HepG2 (cell line): ENCODE results near the gene PARP2. TPM values are rescaled to one million over a fixed set of nuclear protein-coding genes. Genes with fewer than 3 reads are reported as not detected.

ENCODE experiments used
- CHCHD3 ChIP-seq: sonication (generic); formaldehyde crosslinking; IDR thresholded peaks from 2 replicates; pipeline ENCODE4 v1.8.0; 2022; ENCODE audit warnings: mild to moderate bottlenecking, missing genetic modification reagents, moderate library complexity
- DBP ChIP-seq: sonication (generic); formaldehyde crosslinking; IDR thresholded peaks from 2 replicates; pipeline ENCODE4 v1.4.0; 2020; ENCODE audit warnings: missing genetic modification reagents; ENCODE audit errors: not compliant biosample characterization
- GABPA ChIP-seq, 2 experiments: IDR thresholded peaks; 2 replicates each; pipeline ENCODE4 v1.6.1; 2011 to 2016; ENCODE audit warnings: low read depth in 2 of 2, low read length in 1 of 2, missing biosample characterization in 1 of 2, missing genetic modification characterization in 1 of 2
- HINFP ChIP-seq: sonication (generic); formaldehyde crosslinking; IDR thresholded peaks from 2 replicates; pipeline ENCODE4 v1.4.0; 2020; ENCODE audit warnings: low read depth, mild to moderate bottlenecking, missing genetic modification reagents
- HIVEP1 ChIP-seq: sonication (generic); formaldehyde crosslinking; IDR thresholded peaks from 2 replicates; pipeline ENCODE4 v1.4.0; 2020; ENCODE audit warnings: mild to moderate bottlenecking, missing genetic modification reagents
- IKZF1 ChIP-seq: fragments of 450-650 bp; IDR thresholded peaks from 2 replicates; pipeline ENCODE4 v1.7.1; 2016
- JDP2 ChIP-seq: sonication (generic); formaldehyde crosslinking; IDR thresholded peaks from 2 replicates; pipeline ENCODE4 v1.8.1; 2022; ENCODE audit warnings: missing genetic modification reagents, borderline replicate concordance
- MATR3 ChIP-seq: sonication (generic); formaldehyde crosslinking; IDR thresholded peaks from 2 replicates; pipeline ENCODE4 v1.4.0; 2020; ENCODE audit warnings: missing genetic modification reagents
- MYC ChIP-seq: sonication (generic); formaldehyde crosslinking; IDR thresholded peaks from 2 replicates; pipeline ENCODE4 v1.9.0; 2021; ENCODE audit warnings: missing genetic modification reagents, borderline replicate concordance
- MYPOP ChIP-seq: sonication (generic); formaldehyde crosslinking; IDR thresholded peaks from 2 replicates; pipeline ENCODE4 v1.8.1; 2023; ENCODE audit warnings: mild to moderate bottlenecking, moderate library complexity, missing genetic modification reagents
- PHF5A ChIP-seq: IDR thresholded peaks from one replicate; pipeline ENCODE4 v1.6.1; 2018; ENCODE audit warnings: low read depth, missing genetic modification reagents; ENCODE audit not compliant: unreplicated experiment
- POLR2G ChIP-seq: fragments of 200-400 bp; formaldehyde crosslinking; IDR thresholded peaks from 2 replicates; pipeline ENCODE4 v1.6.1; 2018; ENCODE audit warnings: mild to moderate bottlenecking, low read depth, low read length, moderate library complexity
- SRSF9 ChIP-seq: fragments of 200-400 bp; formaldehyde crosslinking; IDR thresholded peaks from 2 replicates; pipeline ENCODE4 v1.6.1; 2018; ENCODE audit warnings: borderline replicate concordance, mild to moderate bottlenecking, low read depth, low read length; ENCODE audit not compliant: insufficient read depth, poor library complexity, severe bottlenecking
- U2AF2 ChIP-seq: fragments of 200-400 bp; formaldehyde crosslinking; IDR thresholded peaks from 2 replicates; pipeline ENCODE4 v1.6.1; 2017; ENCODE audit warnings: low read depth, mild to moderate bottlenecking, low read length
- ZFP37 ChIP-seq: sonication (generic); formaldehyde crosslinking; IDR thresholded peaks from 2 replicates; pipeline ENCODE4 v1.4.0; 2020; ENCODE audit warnings: missing genetic modification reagents, borderline replicate concordance
- ZFX ChIP-seq: sonication (generic); formaldehyde crosslinking; IDR thresholded peaks from 2 replicates; pipeline ENCODE4 v1.4.0; 2020; ENCODE audit warnings: mild to moderate bottlenecking, low read depth, missing genetic modification reagents, moderate library complexity
- ZNF598 ChIP-seq: sonication (generic); formaldehyde crosslinking; IDR thresholded peaks from 2 replicates; pipeline ENCODE4 v1.5.1; 2020; ENCODE audit warnings: mild to moderate bottlenecking, missing genetic modification reagents, borderline replicate concordance
- ZSCAN25 ChIP-seq: sonication (generic); formaldehyde crosslinking; IDR thresholded peaks from 2 replicates; pipeline ENCODE4 v1.8.0; 2022; ENCODE audit warnings: mild to moderate bottlenecking, missing genetic modification reagents
- polyA plus RNA-seq, 8 experiments: library from polyadenylated mRNA; depleted of rRNA in 3 of 8; stranded (reverse) in 7 of 8; unstranded in 1 of 8; fragments of >200 nt; fragmentation: Illumina TruSeq in 4 of 8; extraction: Trizol in 4 of 8; gene quantifications; 2 replicates each; pipeline versions ENCODE4 v1.2.1 to v1.2.3, GENCODE V29; 2011 to 2016; ENCODE audit warnings: low read depth in 4 of 8, missing spikeins in 1 of 8, mixed read lengths in 1 of 8; ENCODE audit not compliant: insufficient read depth in 1 of 8
- total RNA-seq, 5 experiments: library from RNA; depleted of rRNA; stranded (reverse); fragments of >200 nt; fragmentation: Illumina TruSeq; extraction: Trizol; gene quantifications; 2 replicates each; pipeline ENCODE4 v1.2.3, GENCODE V29; 2016; ENCODE audit warnings: low read depth in 1 of 5
- TF ChIP-seq, protein P1 (sequence below): sonication (generic); formaldehyde crosslinking; IDR thresholded peaks from 2 replicates; pipeline ENCODE4 v1.9.0; 2022; ENCODE audit warnings: missing genetic modification reagents, mild to moderate bottlenecking, borderline replicate concordance
- TF ChIP-seq, protein P2 (sequence below): IDR thresholded peaks from 2 replicates; pipeline ENCODE4 v1.6.1; 2016; ENCODE audit warnings: low read depth, control low read depth

The PARP2 gene
- total and polyA plus RNA-seq, 2 of the 13 experiments (the other 11 are each of a cell fraction or from before 2014, with no cell fraction given): 37.3 to 38.4 TPM

- TF ChIP-seq MYPOP (CRISPR knock-in tag): no peak
- TF ChIP-seq ZFP37: no peak; the same call in 1 of the 2 replicates
- peak; percentile 17; the same call in 1 of the 2 replicates for TF ChIP-seq GABPA (IDR thresholded peaks at IDR 0.05; ENCODE audit: low read depth, low read length)
- peak; percentile 84 for TF ChIP-seq GABPA (CRISPR knock-in tag; IDR thresholded peaks at IDR 0.05; ENCODE audit: low read depth)
- no peak for TF ChIP-seq IKZF1
- no peak for TF ChIP-seq PHF5A (CRISPR knock-in tag)
- peak; percentile 71; the same call in 1 of the 2 replicates for TF ChIP-seq HIVEP1 (CRISPR knock-in tag)
- peak; percentile 88 for TF ChIP-seq POLR2G
- peak; percentile 66; the same call in 1 of the 2 replicates for TF ChIP-seq ZNF598 (CRISPR knock-in tag)
- 0 out of 2 replicates have a peak, but pooled peaks have one; percentile 16 for TF ChIP-seq ZSCAN25
- TF ChIP-seq DBP (CRISPR knock-in tag): no peak
- peak; percentile 91 for TF ChIP-seq MYC (CRISPR knock-in tag)
- TF ChIP-seq, protein P1, sequence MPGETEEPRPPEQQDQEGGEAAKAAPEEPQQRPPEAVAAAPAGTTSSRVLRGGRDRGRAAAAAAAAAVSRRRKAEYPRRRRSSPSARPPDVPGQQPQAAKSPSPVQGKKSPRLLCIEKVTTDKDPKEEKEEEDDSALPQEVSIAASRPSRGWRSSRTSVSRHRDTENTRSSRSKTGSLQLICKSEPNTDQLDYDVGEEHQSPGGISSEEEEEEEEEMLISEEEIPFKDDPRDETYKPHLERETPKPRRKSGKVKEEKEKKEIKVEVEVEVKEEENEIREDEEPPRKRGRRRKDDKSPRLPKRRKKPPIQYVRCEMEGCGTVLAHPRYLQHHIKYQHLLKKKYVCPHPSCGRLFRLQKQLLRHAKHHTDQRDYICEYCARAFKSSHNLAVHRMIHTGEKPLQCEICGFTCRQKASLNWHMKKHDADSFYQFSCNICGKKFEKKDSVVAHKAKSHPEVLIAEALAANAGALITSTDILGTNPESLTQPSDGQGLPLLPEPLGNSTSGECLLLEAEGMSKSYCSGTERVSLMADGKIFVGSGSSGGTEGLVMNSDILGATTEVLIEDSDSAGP (CRISPR knock-in tag): no peak; the same call in 1 of the 2 replicates
- no peak for TF ChIP-seq U2AF2
- no peak for TF ChIP-seq SRSF9
- TF ChIP-seq CHCHD3 (CRISPR knock-in tag): no peak
- TF ChIP-seq, protein P2, sequence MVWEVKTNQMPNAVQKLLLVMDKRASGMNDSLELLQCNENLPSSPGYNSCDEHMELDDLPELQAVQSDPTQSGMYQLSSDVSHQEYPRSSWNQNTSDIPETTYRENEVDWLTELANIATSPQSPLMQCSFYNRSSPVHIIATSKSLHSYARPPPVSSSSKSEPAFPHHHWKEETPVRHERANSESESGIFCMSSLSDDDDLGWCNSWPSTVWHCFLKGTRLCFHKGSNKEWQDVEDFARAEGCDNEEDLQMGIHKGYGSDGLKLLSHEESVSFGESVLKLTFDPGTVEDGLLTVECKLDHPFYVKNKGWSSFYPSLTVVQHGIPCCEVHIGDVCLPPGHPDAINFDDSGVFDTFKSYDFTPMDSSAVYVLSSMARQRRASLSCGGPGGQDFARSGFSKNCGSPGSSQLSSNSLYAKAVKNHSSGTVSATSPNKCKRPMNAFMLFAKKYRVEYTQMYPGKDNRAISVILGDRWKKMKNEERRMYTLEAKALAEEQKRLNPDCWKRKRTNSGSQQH (CRISPR knock-in tag): no peak
- TF ChIP-seq HINFP: no peak
- no peak for TF ChIP-seq MATR3
- peak; percentile 76 for TF ChIP-seq ZFX (CRISPR knock-in tag)
- TF ChIP-seq JDP2 (CRISPR knock-in tag): no peak
Measured at GRCh38 chr14:20332788-20333493, 10.5 kb upstream of the PARP2 start, which contains the start of gene CCNB1IP1 (continued).
